Fibroblast of villous mesenchyme (primary cell): ENCODE data around the gene IRF9. TPM values are rescaled to one million over a fixed set of nuclear protein-coding genes. Genes with fewer than 3 reads are reported as not detected.
"Not testable (repeated sequence)": the region's sequence is repeated elsewhere in the genome, so short reads cannot be mapped to it uniquely, and the experiment has no call there.

Experiments used
- DNase-seq: peaks from one replicate; pipeline ENCODE4 v3.0.0-alpha.2; 2010; ENCODE audit warnings: low read depth
- H3K4me3 ChIP-seq: 2 replicates; pipeline ENCODE4 v1.5.1; 2011; ENCODE audit warnings: low read depth, mild to moderate bottlenecking, low read length
- total RNA-seq: library from RNA; depleted of rRNA; stranded (reverse); fragments of >200 nt; gene quantifications from 2 replicates; pipeline ENCODE4 v1.2.3, GENCODE V29; 2012
- TF ChIP-seq, protein P1 (sequence below): IDR thresholded peaks from 2 replicates; pipeline ENCODE4 v1.5.1; 2012; ENCODE audit warnings: low read depth, mild to moderate bottlenecking, low read length; ENCODE audit not compliant: insufficient read depth

IRF9 gene
- total RNA-seq, 1 donor: 96.7 TPM

GRCh38 chr14:24194186-24194872 lies 33.3 kb downstream of the IRF9 start:
- DNase-seq: no peak
- TF ChIP-seq, protein P1, sequence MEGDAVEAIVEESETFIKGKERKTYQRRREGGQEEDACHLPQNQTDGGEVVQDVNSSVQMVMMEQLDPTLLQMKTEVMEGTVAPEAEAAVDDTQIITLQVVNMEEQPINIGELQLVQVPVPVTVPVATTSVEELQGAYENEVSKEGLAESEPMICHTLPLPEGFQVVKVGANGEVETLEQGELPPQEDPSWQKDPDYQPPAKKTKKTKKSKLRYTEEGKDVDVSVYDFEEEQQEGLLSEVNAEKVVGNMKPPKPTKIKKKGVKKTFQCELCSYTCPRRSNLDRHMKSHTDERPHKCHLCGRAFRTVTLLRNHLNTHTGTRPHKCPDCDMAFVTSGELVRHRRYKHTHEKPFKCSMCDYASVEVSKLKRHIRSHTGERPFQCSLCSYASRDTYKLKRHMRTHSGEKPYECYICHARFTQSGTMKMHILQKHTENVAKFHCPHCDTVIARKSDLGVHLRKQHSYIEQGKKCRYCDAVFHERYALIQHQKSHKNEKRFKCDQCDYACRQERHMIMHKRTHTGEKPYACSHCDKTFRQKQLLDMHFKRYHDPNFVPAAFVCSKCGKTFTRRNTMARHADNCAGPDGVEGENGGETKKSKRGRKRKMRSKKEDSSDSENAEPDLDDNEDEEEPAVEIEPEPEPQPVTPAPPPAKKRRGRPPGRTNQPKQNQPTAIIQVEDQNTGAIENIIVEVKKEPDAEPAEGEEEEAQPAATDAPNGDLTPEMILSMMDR: no peak

DNA sequence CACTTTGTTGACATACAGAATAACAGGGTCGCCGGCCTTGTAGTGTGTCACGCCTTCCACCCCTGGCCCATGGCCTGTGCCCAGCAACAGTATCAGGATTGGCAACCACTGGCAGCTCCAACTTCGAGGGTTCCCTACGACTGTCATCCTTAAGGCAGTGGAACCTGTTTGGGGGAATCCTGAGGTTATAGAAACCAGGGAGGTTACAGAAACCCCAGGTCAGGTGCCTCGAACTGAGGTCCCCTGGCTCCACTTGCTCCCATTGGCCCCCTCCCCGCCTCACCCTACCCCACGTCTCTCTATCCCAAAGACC lies 33.8 kb downstream of the IRF9 start:
- no peak for DNase-seq

More at GRCh38 chr14:24194186-24194872, 33.3 kb downstream of the IRF9 start:
- peak overlapping the region; percentile 84 for H3K4me3 ChIP-seq

DNA sequence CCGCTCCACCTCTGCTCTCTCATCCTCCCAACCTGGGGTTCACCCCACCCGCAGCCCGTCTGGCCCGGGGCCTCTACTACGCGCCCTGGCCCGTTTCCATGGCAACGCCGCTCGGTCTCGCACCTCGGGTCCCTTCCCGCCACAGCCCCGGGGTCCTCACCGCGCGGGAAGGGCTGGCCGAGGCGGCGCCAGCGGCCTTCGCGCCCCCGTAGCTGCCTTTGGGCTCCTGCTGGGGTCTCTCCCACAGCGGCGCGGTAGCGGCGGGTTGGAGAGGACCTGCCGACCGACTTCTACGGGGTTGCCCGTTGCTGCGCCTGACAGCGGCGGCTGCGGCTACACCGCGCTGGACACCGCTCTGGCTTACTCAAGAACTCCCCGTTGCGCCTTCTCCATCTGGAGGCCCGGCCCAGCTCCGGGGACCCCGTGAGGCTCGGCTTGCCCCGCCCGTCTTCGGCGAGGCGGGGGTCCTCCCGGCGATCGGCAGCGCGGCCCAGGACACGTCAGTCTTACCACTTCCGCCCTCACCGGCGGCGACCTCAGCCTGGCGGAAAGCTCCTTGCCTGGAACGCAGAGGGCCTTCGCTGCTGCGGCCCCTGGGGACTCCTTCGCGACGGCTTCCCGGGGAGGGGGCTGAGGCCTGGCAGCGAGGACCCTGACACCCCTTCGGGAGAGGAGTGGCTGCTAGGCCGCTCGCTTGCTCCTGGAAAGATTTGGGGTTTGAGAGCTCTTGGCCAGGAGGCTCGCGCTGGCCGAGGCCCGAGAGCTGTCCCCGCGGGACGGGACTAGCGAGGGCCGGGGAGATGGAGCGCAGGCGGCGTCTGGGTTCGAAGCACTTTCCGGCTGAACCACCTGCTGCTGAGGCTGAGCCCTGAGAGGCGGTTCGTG lies 34.4 kb downstream of the IRF9 start, which contains the start of gene TM9SF1:
Gene TM9SF1 (minus strand): TSS at position 256 of the 885 bp plus-strand sequence. CDS start 422 bp downstream, outside the sequence.
- H3K4me3 ChIP-seq: peak within 1 kb of the TSS; percentile 84
- TF ChIP-seq, protein P1: no peak
- peak; percentile 91 for DNase-seq

More for the DNA sequence above, 33.8 kb downstream of the IRF9 start:
- peak overlapping the region; percentile 84 for H3K4me3 ChIP-seq
- TF ChIP-seq, protein P1: no peak

GRCh38 chr14:24196071-24197055 lies 35.3 kb downstream of the IRF9 start:
- peak overlapping the region; percentile 84 for H3K4me3 ChIP-seq
- TF ChIP-seq, protein P1: no peak
- peak; percentile 39 for DNase-seq

- TF ChIP-seq, protein P1: no peak
- DNase-seq: no peak
- H3K4me3 ChIP-seq: peak overlapping the region; percentile 12
Measured at GRCh38 chr14:24197056-24197450, 36.0 kb downstream of the IRF9 start.

- DNase-seq: no peak
- H3K4me3 ChIP-seq: no peak overlapping the region
- TF ChIP-seq, protein P1: no peak
Measured at GRCh38 chr14:24198814-24199524, 37.9 kb downstream of the IRF9 start.

DNA sequence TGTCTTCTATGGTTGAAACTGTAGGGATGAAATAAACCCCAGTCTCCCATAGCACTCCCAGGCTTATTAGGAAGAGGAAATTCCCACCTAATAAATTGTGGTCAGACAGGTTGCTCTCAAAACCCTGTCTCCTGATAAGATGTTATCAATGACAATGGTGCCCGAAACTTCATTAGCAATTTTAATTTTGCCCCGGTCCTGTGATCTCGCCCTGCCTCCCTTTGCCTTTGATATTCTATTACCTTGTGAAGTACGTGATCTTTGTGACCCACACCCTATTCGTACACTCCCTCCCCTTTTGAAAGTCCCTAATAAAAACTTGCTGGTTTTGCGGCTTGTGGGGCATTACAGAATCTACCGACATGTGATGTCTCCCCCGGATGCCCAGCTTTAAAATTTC lies 41.5 kb downstream of the IRF9 start:
- not testable (repeated sequence) for H3K4me3 ChIP-seq, DNase-seq

DNA sequence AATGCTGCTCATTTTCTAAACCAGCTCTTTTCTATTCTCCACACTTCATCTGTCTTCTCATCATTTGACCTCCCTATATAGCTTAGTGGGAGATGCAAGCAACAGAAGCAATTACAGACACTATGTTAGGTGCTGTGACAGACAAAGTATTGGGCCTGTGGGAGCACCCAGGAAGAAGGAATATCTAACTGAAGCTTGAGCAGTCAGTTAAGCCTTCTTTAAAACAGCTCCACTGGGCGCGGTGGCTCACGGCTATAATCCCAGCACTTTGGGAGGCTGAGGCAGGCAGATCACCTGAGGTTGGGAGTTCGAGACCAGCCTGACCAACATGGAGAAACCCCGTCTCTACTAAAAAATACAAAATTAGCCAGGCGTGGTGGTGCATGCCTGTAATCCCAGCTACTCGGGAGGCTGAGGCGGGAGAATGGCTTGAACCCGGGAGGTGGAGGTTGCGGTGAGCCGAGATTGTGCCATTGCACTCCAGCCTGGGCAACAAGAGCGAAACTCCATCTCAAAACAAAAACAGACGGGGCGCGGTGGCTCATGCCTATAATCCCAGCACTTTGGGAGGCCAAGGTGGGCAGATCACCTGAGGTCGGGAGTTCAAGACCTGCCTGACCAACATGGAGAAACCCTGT lies 42.3 kb downstream of the IRF9 start:
- DNase-seq, H3K4me3 ChIP-seq: not testable (repeated sequence)
